ENCODE measurements around the gene USP9X.
"Not testable (repeated sequence)": the region's sequence is repeated elsewhere in the genome, so short reads cannot be mapped to it uniquely, and the experiment has no call there.

Gene USP9X

DNA sequence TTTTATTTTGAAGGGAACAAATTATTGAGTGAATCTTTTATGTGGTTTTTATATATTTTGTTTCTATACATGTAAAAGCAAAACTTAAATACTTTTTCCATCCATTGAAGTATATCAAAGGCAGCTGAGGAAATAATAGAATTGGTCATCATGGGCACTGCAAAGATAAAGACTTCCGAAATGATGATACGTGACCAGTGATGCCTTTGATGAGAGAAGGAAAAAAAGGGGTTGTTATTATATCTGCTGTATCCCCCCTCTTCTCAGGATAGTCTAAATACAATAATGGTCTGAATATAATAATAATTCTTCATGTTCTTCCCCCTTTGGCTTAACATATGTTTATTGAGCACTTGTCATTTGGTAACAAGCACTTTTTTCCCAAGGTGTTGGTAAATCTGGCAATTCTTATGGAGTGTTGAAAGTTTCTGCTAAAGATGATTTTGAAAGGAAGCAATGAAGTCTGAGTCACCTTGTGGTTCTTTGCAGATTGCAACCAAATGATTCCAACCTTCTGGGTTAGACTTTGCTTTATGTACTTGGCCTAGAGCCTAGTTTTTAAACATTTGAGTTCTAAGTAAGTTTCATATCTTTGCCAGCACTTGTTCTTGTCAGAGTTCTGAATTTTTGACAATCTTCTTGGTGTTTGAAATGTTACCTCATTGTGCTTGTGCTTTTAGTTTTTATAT is 60.8 kb downstream of the USP9X start:
- FAIRE-seq (no peak), DNase-seq (ENCODE audit: insufficient read length, low spot score) (no peak)
- TF ChIP-seq, protein P1, sequence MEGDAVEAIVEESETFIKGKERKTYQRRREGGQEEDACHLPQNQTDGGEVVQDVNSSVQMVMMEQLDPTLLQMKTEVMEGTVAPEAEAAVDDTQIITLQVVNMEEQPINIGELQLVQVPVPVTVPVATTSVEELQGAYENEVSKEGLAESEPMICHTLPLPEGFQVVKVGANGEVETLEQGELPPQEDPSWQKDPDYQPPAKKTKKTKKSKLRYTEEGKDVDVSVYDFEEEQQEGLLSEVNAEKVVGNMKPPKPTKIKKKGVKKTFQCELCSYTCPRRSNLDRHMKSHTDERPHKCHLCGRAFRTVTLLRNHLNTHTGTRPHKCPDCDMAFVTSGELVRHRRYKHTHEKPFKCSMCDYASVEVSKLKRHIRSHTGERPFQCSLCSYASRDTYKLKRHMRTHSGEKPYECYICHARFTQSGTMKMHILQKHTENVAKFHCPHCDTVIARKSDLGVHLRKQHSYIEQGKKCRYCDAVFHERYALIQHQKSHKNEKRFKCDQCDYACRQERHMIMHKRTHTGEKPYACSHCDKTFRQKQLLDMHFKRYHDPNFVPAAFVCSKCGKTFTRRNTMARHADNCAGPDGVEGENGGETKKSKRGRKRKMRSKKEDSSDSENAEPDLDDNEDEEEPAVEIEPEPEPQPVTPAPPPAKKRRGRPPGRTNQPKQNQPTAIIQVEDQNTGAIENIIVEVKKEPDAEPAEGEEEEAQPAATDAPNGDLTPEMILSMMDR (IDR thresholded peaks at IDR 0.05; ENCODE audit: insufficient read depth, missing control alignments), result no peak

DNA sequence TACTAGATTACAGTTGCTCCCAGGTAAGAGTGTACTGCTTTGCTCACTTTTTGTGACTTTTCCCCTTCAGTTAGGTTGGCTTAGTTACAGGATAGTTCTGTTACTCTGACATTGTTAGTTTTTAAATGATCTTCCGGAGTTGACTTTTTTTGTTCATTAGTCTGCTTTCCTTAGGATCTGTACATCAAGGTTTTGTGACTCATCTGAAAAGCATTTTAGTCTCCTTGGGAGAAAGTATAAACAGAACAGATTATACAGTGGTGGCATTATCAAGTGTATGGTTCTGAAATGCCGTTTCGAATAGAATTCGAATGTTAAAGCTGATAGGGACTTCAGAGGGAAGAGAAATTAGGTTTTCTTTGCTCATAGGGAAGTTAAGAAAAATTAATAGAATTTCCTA is 63.3 kb downstream of the USP9X start:
- TF ChIP-seq, protein P1 (IDR thresholded peaks at IDR 0.05; ENCODE audit: insufficient read depth, missing control alignments), result no peak
- no peak for DNase-seq (ENCODE audit: insufficient read length, low spot score)
- no peak for FAIRE-seq

DNA sequence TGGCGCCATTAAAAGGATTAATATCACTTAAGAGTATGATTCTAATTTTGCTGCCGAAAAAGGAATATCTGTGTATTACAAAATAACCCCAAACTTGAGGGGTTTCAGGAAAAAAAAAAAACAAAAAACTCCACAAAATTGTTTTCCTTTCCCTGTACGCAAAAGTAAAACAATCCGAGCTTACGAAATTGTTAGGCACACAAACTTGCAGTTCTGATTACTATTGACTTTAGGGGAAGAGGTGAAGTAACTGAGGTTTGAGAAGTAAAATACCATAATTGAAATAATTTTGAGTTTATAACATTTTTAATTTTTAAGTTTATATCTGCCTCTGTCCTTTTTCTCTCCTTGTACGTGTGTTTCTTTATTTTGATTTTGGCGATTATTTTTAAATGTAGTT is 64.8 kb downstream of the USP9X start:
- TF ChIP-seq, protein P1 (IDR thresholded peaks at IDR 0.05; ENCODE audit: insufficient read depth, missing control alignments), result no peak
- FAIRE-seq (peak; percentile 16), DNase-seq (ENCODE audit: insufficient read length, low spot score) (no peak)

DNA sequence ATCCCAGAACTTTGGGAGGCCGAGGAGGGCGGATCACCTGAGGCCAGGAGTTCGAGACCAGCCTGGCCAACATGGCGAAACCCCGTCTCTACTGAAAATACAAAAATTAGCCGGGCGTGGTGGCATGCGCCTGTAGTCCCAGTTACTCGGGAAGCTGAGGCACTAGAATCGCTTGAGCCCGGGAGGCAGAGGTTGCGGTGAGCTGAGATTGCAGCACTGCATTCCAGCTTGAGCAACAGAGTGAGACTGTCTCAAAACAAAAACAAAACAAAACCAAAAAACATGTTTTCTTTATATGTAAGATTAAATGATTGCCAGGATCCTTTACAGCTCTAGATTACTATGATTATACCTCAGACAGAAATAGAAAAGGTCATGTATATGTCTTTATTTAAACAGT is 66.5 kb downstream of the USP9X start:
- not testable (repeated sequence) for FAIRE-seq

DNA sequence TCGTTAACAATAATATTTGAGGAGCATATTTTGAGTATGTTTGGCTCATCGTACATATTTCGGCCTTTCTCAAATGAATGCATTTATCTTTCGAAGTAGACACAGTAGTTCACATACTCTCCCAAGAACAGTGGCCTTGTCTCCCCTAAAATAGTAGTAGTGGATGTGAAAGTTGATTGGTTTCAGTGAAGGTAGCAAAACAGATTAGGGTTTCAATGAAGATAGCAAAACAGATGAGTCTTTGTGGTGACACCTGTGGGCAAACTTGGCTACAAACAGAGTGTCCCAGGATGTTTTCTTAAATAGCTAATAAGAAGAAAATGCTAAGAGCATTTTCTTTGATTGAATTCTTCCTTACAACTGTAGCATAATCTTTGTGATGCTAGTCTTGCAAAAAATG is 67.0 kb downstream of the USP9X start:
- TF ChIP-seq, protein P1 (IDR thresholded peaks at IDR 0.05; ENCODE audit: insufficient read depth, missing control alignments), result no peak
- FAIRE-seq (no peak), DNase-seq (ENCODE audit: insufficient read length, low spot score) (no peak)

More for the DNA sequence above, 66.5 kb downstream of the USP9X start:
- not testable (repeated sequence) for DNase-seq (ENCODE audit: insufficient read length, low spot score)

DNA sequence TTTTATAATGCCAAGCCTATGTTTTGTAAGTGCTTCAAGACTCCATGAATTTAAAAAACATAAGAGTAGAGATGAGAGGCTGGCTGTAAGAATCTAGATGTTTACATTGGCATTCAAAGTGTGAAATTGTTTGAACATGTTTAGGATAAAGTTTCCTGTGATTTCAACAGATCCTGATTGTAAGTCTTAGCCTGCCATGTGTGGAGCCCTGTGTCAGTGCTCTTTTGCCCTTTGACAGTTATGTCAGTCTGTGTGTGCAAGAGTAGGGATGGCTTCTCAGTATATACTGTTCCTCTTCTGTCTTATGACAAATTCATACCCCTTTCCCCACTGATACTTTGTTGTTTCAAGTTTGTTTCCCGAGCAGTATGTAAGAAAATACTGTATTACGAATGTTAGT is 68.2 kb downstream of the USP9X start:
- DNase-seq (ENCODE audit: insufficient read length, low spot score) (no peak), FAIRE-seq (no peak)
- TF ChIP-seq, protein P1 (IDR thresholded peaks at IDR 0.05; ENCODE audit: insufficient read depth, missing control alignments), result no peak

DNA sequence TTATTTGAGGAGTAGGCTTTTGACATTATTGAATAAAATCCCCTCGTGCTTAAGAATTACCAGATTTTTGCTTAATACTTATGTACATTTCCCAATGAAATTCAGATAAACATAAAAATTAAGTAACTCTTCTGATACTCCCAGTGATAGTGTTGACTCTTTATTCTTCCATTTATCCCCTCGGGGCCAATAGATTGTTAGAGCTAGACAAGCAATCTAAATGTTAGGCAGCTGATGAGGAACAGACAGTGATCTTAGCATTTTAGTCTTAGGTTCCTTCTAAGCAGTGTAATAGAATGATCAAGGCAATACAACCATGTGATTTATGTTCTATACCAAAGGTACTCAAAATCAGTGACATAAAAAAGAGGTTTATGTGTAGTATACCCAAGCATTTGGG is 68.7 kb downstream of the USP9X start:
- TF ChIP-seq, protein P1 (IDR thresholded peaks at IDR 0.05; ENCODE audit: insufficient read depth, missing control alignments), result no peak
- DNase-seq (ENCODE audit: insufficient read length, low spot score) (no peak), FAIRE-seq (no peak)

DNA sequence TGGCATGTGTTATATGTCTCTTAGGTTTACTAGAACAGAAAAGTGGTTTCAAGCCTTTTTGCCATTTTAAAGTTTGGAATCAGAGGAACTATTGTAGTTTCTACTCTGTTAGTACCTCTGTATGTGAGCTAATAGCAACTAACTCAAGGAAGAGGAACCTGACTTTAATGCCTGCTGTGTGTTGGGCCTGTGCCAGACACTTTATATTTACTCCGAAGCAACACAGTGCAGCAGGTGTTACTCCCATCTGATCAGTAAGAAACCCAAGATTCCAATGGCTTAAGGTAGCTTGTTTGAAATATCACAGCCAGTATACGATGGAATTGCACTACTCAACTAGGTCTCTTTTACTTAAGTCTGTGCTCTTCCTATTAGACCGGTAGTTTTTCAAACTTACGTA is 79.2 kb downstream of the USP9X start:
- TF ChIP-seq, protein P1 (IDR thresholded peaks at IDR 0.05; ENCODE audit: insufficient read depth, missing control alignments), result no peak
- no peak for FAIRE-seq
- DNase-seq (ENCODE audit: insufficient read length, low spot score), result no peak
